SH-SY5Y (cell line): Measurements from ENCODE around the gene OBP2B.

Source experiments
- GATA2 ChIP-seq: IDR thresholded peaks from 2 replicates; pipeline ENCODE4 v1.6.1; 2011; ENCODE audit warnings: mild to moderate bottlenecking, low read depth, low read length
- GATA3 ChIP-seq: IDR thresholded peaks from 2 replicates; pipeline ENCODE4 v1.6.1; 2011; ENCODE audit warnings: low read depth, mild to moderate bottlenecking, low read length, moderate library complexity

DNA sequence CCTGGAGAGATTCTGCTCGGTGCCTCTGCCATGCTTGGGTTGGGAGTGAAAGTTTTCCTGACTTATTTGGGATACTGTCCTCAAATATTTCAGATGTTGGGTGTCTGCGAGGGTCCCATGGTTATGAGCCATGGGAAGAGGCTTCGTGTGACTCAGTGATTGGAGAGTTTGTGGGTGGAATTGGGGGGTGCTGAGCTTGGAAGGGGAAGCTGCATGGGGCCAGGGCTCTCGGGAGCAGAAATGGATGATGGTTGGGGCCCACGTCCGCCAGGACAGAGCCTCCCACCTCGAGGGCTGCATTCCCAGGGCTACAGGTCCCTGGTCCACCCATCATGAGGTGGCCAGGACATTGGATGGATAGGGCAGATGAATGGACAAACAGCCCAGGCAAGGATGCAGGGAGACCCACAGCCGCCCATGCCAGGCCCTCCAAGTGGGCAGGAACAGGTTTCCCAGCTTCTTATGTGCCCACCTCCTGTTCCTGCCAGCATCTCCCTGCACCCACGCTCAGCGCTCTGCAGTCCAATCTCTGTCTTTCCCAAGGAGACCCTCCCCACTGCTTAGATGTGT is 5.5 kb downstream of the OBP2B start:
- TF ChIP-seq GATA2 (no peak), GATA3 (no peak)
